Measurements from ENCODE around the gene CCDC192. TPM values are rescaled to one million over a fixed set of nuclear protein-coding genes. Genes with fewer than 3 reads are reported as not detected.

Gene CCDC192
- total RNA-seq, 4 donors from 2014 or later: 0.70 to 3.1 (median 2.0) TPM; not detected in 1

GRCh38 chr5:127826011-127826410 is 122.8 kb downstream of the CCDC192 start:
- H3K27ac ChIP-seq: no peak overlapping the region
- no peak overlapping the region for H3K4me3 ChIP-seq
- H3K9me3 ChIP-seq: no peaks in the 10 kb centered on the region
- no peaks in the 10 kb centered on the region for H3K4me1 ChIP-seq
- H3K36me3 ChIP-seq: no peaks in the 10 kb centered on the region
- WGBS: 59% methylated on average over 3 of the region's 3 CpGs
- no peaks in the 10 kb centered on the region for H3K27me3 ChIP-seq
- TF ChIP-seq CTCF (IDR thresholded peaks at IDR 0.05) (no peak), EP300 (IDR thresholded peaks at IDR 0.05) (no peak), POLR2A (IDR thresholded peaks at IDR 0.05) (no peak), POLR2AphosphoS5 (IDR thresholded peaks at IDR 0.05) (no peak)
- DNase-seq (ENCODE audit: low spot score in 2 of 2): no peak

- Histone ChIP-seq H3K27me3 (no peaks in the 10 kb centered on the region), H3K4me3 (no peak overlapping the region), H3K27ac (no peak overlapping the region), H3K4me1 (no peaks in the 10 kb centered on the region), H3K9me3 (no peaks in the 10 kb centered on the region), H3K36me3 (no peaks in the 10 kb centered on the region)
- TF ChIP-seq EP300 (IDR thresholded peaks at IDR 0.05): no peak
- no peak for TF ChIP-seq POLR2AphosphoS5 (IDR thresholded peaks at IDR 0.05)
- no peak for TF ChIP-seq CTCF (IDR thresholded peaks at IDR 0.05)
- TF ChIP-seq POLR2A (IDR thresholded peaks at IDR 0.05): no peak
- WGBS: 87% methylated on average over 6 of the region's 6 CpGs
- DNase-seq (ENCODE audit: low spot score in 2 of 2): no peak
Measured at GRCh38 chr5:127827451-127827850, 124.3 kb downstream of the CCDC192 start.

DNA sequence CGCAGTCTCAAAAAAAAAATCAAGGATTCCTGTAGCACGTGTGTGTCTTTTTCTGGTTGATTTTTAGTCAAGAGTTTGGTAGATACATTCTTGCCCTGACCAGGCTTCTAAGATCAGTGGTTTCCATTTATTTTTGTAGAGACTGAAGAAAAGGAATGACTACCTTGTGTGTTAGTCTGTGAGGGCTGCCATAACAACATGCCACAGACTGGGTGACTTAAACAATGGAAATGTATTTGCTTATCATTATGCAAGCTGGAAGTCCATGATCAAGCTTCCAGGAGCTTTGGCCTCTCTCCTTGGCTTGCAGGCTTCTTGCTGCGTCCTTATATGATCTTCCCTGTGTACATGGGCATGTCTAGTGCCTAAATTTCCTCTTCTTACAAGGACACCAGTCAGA is 127.0 kb downstream of the CCDC192 start:
- no peaks in the 10 kb centered on the region for H3K36me3 ChIP-seq
- 85% methylated on average over 3 of the region's 3 CpGs for whole genome bisulfite sequencing
- H3K4me3 ChIP-seq: no peak overlapping the region
- H3K9me3 ChIP-seq: no peaks in the 10 kb centered on the region
- TF ChIP-seq CTCF (IDR thresholded peaks at IDR 0.05): no peak
- no peak for TF ChIP-seq POLR2A (IDR thresholded peaks at IDR 0.05)
- no peak for TF ChIP-seq POLR2AphosphoS5 (IDR thresholded peaks at IDR 0.05)
- no peak for TF ChIP-seq EP300 (IDR thresholded peaks at IDR 0.05)
- H3K27me3 ChIP-seq: no peaks in the 10 kb centered on the region
- H3K4me1 ChIP-seq: no peaks in the 10 kb centered on the region
- H3K27ac ChIP-seq: no peak overlapping the region
- no peak for DNase-seq (ENCODE audit: low spot score in 2 of 2)

GRCh38 chr5:127830829-127831598 is 127.8 kb downstream of the CCDC192 start:
- no peaks in the 10 kb centered on the region for H3K36me3 ChIP-seq
- TF ChIP-seq EP300 (IDR thresholded peaks at IDR 0.05): no peak
- TF ChIP-seq POLR2AphosphoS5 (IDR thresholded peaks at IDR 0.05): no peak
- TF ChIP-seq POLR2A (IDR thresholded peaks at IDR 0.05): no peak
- no peak for TF ChIP-seq CTCF (IDR thresholded peaks at IDR 0.05)
- no peak overlapping the region for H3K4me3 ChIP-seq
- no peaks in the 10 kb centered on the region for H3K9me3 ChIP-seq
- DNase-seq (ENCODE audit: low spot score in 2 of 2): no peak
- H3K27me3 ChIP-seq: no peaks in the 10 kb centered on the region
- no peaks in the 10 kb centered on the region for H3K4me1 ChIP-seq
- H3K27ac ChIP-seq: no peak overlapping the region
- 75% methylated on average over 5 of the region's 5 CpGs for WGBS

- no peak overlapping the region for H3K27ac ChIP-seq
- WGBS: 90% methylated on average over 5 of the region's 5 CpGs
- no peaks in the 10 kb centered on the region for H3K36me3 ChIP-seq
Measured at GRCh38 chr5:127832067-127832466, 128.9 kb downstream of the CCDC192 start.

More at GRCh38 chr5:127832067-127832466, 128.9 kb downstream of the CCDC192 start:
- Histone ChIP-seq H3K4me1 (no peaks in the 10 kb centered on the region), H3K4me3 (no peak overlapping the region), H3K27me3 (no peaks in the 10 kb centered on the region), H3K9me3 (no peaks in the 10 kb centered on the region)
- TF ChIP-seq POLR2A (IDR thresholded peaks at IDR 0.05) (no peak), CTCF (IDR thresholded peaks at IDR 0.05) (no peak), EP300 (IDR thresholded peaks at IDR 0.05) (no peak), POLR2AphosphoS5 (IDR thresholded peaks at IDR 0.05) (no peak)
- DNase-seq (ENCODE audit: low spot score in 2 of 2): no peak

Data from suprapubic skin (tissue), 4 donors.